Measurements from ENCODE around the gene TMSB15C. TPM values are rescaled to one million over a fixed set of nuclear protein-coding genes. Genes with fewer than 3 reads are reported as not detected.
"Not testable (repeated sequence)": the region's sequence is repeated elsewhere in the genome, so short reads cannot be mapped to it uniquely, and the experiment has no call there.

The TMSB15C gene
- total RNA-seq, 1 donor from 2014 or later, result 2.7 TPM

- Histone ChIP-seq H3K36me3 (ENCODE audit: insufficient read depth, low read length) (no peaks in the 10 kb centered on the region), H2AFZ (ENCODE audit: low read depth, low read length) (peak within 1 kb of the TSS; percentile 86), H4K20me1 (ENCODE audit: insufficient read depth, low read length) (peaks cover 9% of the 10 kb centered on the region), H3K27me3 (ENCODE audit: insufficient read depth, low read length) (no peaks in the 10 kb centered on the region), H3K79me2 (ENCODE audit: insufficient read depth, low read length) (no peaks in the 10 kb centered on the region), H3K27ac (ENCODE audit: low read depth, low read length) (peak within 1 kb of the TSS; percentile 63), H3K4me1 (ENCODE audit: insufficient read depth, low read length) (peaks cover 4% of the 10 kb centered on the region), H3K4me2 (ENCODE audit: low read length) (peak within 1 kb of the TSS; percentile 91), H3K9me3 (ENCODE audit: insufficient read depth, low read depth, low read length) (no peaks in the 10 kb centered on the region), H3K4me3 (ENCODE audit: insufficient read depth, low read depth, low read length) (peak within 1 kb of the TSS; percentile 67), H3K9ac (ENCODE audit: low read length) (peak within 1 kb of the TSS; percentile 87)
- H3K4me3 Mint-ChIP-seq (ENCODE audit: unreplicated experiment), result peak within 1 kb of the TSS; percentile 88
- no peaks in the 10 kb centered on the region for H3K4me1 Mint-ChIP-seq (ENCODE audit: low read depth, unreplicated experiment)
- H3K27me3 Mint-ChIP-seq (ENCODE audit: low read depth, unreplicated experiment), result no peaks in the 10 kb centered on the region
- no peaks in the 10 kb centered on the region for H3K36me3 Mint-ChIP-seq (ENCODE audit: low read depth, unreplicated experiment)
- TF ChIP-seq, protein P1, sequence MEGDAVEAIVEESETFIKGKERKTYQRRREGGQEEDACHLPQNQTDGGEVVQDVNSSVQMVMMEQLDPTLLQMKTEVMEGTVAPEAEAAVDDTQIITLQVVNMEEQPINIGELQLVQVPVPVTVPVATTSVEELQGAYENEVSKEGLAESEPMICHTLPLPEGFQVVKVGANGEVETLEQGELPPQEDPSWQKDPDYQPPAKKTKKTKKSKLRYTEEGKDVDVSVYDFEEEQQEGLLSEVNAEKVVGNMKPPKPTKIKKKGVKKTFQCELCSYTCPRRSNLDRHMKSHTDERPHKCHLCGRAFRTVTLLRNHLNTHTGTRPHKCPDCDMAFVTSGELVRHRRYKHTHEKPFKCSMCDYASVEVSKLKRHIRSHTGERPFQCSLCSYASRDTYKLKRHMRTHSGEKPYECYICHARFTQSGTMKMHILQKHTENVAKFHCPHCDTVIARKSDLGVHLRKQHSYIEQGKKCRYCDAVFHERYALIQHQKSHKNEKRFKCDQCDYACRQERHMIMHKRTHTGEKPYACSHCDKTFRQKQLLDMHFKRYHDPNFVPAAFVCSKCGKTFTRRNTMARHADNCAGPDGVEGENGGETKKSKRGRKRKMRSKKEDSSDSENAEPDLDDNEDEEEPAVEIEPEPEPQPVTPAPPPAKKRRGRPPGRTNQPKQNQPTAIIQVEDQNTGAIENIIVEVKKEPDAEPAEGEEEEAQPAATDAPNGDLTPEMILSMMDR (IDR thresholded peaks at IDR 0.05; ENCODE audit: insufficient read depth, low read depth, low read length), result no peak
- no peak for TF ChIP-seq EZH2 (IDR thresholded peaks at IDR 0.05; ENCODE audit: insufficient read depth, low read length)
- DNase-seq (ENCODE audit: low read depth), result peak; percentile 66
- H3K27ac Mint-ChIP-seq (ENCODE audit: unreplicated experiment), result peak within 1 kb of the TSS; percentile 69
- FAIRE-seq, result no peak
- H3K9me3 Mint-ChIP-seq (ENCODE audit: unreplicated experiment), result no peaks in the 10 kb centered on the region
These were observed 36.4 kb upstream of the TMSB15C start, which contains the start of gene ZCCHC18 for GRCh38 chrX:104112326-104112951. Gene ZCCHC18, plus strand, starts transcription at chrX:104112523. Its CDS starts 1,589 bp downstream, at chrX:104114112.

DNA sequence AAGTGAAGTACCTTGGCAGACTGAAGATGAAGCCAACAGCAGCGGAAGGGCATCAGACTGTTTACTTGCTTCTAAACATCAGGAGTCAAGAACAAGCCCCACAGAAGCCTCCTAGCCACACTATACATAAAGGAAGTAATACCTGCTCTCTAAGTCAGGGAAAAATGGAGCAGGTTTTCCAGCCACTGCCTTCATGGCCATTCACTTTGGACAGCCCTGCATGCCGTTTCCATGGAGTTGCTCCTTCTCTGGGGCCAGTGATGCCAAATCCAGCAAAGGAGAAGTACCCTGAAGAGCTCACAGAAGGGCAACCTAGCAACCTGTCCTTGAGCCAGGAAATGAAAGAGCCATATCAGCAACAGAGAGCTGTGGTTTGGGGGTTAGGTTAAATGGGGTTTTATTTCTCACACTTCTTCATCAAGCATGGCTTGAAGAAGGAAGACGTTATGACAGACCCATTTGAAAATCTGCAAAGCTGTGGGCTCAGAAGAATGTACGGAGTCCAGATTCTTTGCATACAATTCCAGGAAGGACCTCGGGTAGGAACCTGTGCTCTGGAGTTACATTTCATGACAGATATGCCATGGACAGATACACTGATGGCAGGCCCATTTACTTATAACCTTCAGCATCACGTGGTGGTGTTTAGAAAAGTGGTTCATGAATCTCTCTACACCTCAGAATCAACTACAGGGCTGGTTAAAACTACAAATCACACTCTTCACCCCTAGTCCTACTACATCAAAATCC lies 34.6 kb upstream of the TMSB15C start:
- H3K36me3 Mint-ChIP-seq (ENCODE audit: low read depth, unreplicated experiment); H3K9me3 ChIP-seq (ENCODE audit: insufficient read depth, low read depth, low read length); H3K4me1 Mint-ChIP-seq (ENCODE audit: low read depth, unreplicated experiment); H2AFZ ChIP-seq (ENCODE audit: low read depth, low read length); H3K4me1 ChIP-seq (ENCODE audit: insufficient read depth, low read length); H3K27me3 ChIP-seq (ENCODE audit: insufficient read depth, low read length); H3K27ac ChIP-seq (ENCODE audit: low read depth, low read length); H3K9me3 Mint-ChIP-seq (ENCODE audit: unreplicated experiment); H4K20me1 ChIP-seq (ENCODE audit: insufficient read depth, low read length); DNase-seq (ENCODE audit: low read depth); H3K79me2 ChIP-seq (ENCODE audit: insufficient read depth, low read length); H3K4me3 ChIP-seq (ENCODE audit: insufficient read depth, low read depth, low read length); H3K27me3 Mint-ChIP-seq (ENCODE audit: low read depth, unreplicated experiment); H3K4me2 ChIP-seq (ENCODE audit: low read length); H3K36me3 ChIP-seq (ENCODE audit: insufficient read depth, low read length); H3K9ac ChIP-seq (ENCODE audit: low read length); H3K27ac Mint-ChIP-seq (ENCODE audit: unreplicated experiment); H3K4me3 Mint-ChIP-seq (ENCODE audit: unreplicated experiment): not testable (repeated sequence)
- FAIRE-seq, result peak; percentile 98

DNA sequence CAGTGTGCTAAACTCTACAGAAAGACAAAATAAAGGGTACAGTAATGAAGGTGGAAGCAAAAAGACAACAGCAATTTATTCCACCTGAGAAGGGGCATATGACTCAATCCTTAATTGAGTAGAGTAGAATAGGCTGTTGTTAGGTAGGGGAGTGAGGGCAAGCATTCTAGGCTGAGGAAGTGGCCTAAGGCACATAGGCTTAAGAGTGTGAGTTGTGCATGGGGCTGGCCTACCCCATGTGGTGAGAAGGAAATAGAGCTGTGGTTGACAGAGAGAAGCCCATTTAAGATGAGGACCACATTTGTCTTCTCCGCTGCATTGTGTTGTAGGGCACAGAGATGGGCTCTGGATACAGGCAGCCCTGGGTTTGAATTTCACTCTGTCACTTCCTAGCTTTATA lies 32.9 kb upstream of the TMSB15C start:
- no peak overlapping the region for H3K27ac Mint-ChIP-seq (ENCODE audit: unreplicated experiment)
- Histone ChIP-seq H3K9ac (ENCODE audit: low read length) (no peak overlapping the region), H3K4me2 (ENCODE audit: low read length) (no peak overlapping the region), H3K27ac (ENCODE audit: low read depth, low read length) (no peak overlapping the region), H3K36me3 (ENCODE audit: insufficient read depth, low read length) (no peaks in the 10 kb centered on the region), H3K79me2 (ENCODE audit: insufficient read depth, low read length) (no peaks in the 10 kb centered on the region), H2AFZ (ENCODE audit: low read depth, low read length) (no peak overlapping the region), H3K4me3 (ENCODE audit: insufficient read depth, low read depth, low read length) (no peak overlapping the region), H3K27me3 (ENCODE audit: insufficient read depth, low read length) (no peaks in the 10 kb centered on the region), H3K9me3 (ENCODE audit: insufficient read depth, low read depth, low read length) (no peaks in the 10 kb centered on the region), H3K4me1 (ENCODE audit: insufficient read depth, low read length) (peaks cover 4% of the 10 kb centered on the region), H4K20me1 (ENCODE audit: insufficient read depth, low read length) (peaks cover 7% of the 10 kb centered on the region)
- no peaks in the 10 kb centered on the region for H3K36me3 Mint-ChIP-seq (ENCODE audit: low read depth, unreplicated experiment)
- TF ChIP-seq EZH2 (IDR thresholded peaks at IDR 0.05; ENCODE audit: insufficient read depth, low read length), result no peak
- H3K4me1 Mint-ChIP-seq (ENCODE audit: low read depth, unreplicated experiment), result no peaks in the 10 kb centered on the region
- H3K4me3 Mint-ChIP-seq (ENCODE audit: unreplicated experiment), result no peak overlapping the region
- no peaks in the 10 kb centered on the region for H3K9me3 Mint-ChIP-seq (ENCODE audit: unreplicated experiment)
- FAIRE-seq (no peak), DNase-seq (ENCODE audit: low read depth) (no peak)
- H3K27me3 Mint-ChIP-seq (ENCODE audit: low read depth, unreplicated experiment), result no peaks in the 10 kb centered on the region

Measured in astrocyte (in vitro differentiated cells and primary cell).